ENCODE data around the gene FAM24A.
"Not testable (repeated sequence)": the region's sequence is repeated elsewhere in the genome, so short reads cannot be mapped to it uniquely, and the experiment has no call there.

FAM24A gene, protein sequence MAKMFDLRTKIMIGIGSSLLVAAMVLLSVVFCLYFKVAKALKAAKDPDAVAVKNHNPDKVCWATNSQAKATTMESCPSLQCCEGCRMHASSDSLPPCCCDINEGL

DNA sequence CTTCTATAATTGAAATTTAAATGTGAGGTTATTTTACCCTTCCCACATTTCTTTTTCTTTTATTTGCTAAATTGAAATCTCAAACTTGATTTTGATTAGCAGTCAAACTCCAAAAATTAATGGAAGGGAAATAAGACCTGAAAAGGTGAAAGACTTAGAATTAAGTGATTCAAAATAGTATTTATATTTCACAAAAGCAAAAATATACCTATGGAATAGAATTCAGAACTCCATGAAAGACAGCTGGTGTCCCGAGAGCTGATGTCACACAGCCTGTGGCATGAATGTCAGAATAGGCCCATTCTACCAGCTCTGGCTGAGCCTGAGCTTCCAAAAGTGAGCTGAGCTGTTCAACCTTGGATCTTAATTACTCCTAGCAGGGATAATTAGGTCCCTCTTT, at the start of gene FAM24A:
TSS of gene FAM24A (plus strand) at position 301 of the 400 bp plus-strand sequence. CDS start 1,025 bp downstream, outside the sequence.
- DNase-seq, result no peak

DNA sequence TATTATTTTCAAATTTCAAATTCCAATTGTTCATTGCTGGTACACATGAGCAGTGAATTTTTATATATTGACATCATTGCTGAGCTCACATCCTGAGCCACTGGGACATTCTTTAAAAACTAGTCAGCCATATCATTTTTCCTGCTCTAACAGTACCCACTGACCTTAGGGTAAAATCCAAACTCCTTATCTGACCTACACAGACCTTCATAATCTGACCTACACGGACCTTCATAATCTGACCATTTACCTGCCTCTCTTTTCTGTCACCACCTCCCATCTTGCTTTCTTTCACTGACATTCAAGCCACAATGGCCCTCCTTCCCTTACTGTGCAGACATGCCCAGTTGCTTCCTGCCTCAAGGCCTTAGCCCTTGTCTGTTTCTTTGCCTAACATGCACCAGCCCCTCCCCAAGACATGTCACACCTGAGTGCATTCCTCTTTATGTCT, 48.7 kb upstream of the FAM24A start:
- no peak for DNase-seq

DNA sequence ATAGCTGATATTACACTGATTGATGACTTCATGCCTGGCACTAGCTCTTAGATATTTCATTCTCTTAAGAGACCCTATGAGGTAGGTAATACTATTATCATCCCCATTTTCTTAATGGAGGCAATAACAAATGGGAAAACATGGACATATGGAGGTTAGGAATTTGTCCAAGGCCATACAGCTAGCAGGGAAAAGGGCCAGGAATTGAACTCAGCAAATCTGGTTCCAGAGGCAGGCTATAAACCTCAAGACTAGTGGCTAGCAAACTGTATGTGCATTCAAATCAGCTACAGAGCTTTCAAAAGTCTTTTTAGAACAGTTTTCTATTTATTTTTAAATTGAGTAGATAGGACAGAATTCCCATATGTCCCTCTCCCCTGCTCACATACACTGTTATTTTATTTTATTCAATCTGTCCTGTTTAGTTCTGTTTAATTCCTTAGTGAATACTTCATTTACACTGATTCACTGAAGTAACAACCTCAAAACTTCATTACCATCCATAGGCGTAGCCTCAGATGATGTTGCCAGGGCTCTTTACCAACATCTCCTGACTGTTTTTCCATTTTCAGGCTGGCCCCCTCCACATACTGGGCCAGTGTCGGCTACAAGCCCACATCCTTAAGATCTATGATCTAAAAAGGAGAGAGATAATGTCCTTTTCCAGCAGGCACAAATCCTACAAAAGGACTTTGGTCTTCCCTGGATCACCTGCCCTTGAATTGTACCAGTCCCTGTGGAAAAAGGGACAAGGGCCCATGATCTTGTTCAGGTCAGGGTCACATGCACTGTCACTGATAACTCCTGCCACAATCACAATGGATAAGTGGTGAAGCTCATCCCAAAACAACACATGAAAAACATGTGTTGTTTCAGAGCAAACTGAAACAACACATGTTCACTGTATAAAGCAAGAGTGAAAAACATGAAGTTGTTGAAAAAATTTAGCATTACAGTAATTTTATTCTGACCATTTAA, 46.9 kb upstream of the FAM24A start:
- DNase-seq, result no peak

DNA sequence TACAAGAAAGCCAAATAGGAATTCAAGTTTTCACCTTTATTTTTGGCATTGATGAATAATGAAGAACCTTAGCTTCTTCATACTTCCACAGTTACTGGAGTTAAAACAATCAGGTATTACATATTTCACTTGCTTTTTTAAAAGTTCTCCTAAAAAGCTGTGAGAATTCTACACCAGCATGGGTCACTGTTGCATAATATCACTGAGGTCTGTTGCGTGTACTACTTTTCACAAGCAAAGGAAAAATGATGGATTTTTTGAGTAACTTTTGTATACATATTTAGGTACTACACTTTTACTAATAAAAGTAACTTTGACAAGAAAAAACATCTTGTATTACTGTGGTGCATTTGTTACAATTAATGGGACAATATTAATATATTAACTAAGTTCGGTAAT, 46.2 kb upstream of the FAM24A start:
- DNase-seq, result no peak

DNA sequence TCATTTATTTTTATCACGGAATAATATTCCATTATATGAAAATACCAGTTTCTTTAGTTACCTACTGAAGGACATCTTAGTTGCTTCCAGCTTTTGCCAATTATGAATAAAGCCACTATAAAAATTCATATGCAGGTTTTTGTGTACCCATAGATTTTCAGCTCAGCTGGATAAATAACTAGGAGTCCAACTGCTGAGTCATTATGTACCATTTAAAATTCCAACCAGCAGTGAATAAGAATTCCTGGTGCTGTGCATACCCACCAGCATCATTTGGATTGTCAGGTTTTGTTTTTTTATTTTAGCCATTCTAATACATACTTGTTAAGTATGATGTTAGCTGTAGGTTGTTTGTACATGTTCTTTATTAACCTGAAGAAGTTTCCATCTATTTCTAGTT, 45.5 kb upstream of the FAM24A start:
- DNase-seq, result no peak

DNA sequence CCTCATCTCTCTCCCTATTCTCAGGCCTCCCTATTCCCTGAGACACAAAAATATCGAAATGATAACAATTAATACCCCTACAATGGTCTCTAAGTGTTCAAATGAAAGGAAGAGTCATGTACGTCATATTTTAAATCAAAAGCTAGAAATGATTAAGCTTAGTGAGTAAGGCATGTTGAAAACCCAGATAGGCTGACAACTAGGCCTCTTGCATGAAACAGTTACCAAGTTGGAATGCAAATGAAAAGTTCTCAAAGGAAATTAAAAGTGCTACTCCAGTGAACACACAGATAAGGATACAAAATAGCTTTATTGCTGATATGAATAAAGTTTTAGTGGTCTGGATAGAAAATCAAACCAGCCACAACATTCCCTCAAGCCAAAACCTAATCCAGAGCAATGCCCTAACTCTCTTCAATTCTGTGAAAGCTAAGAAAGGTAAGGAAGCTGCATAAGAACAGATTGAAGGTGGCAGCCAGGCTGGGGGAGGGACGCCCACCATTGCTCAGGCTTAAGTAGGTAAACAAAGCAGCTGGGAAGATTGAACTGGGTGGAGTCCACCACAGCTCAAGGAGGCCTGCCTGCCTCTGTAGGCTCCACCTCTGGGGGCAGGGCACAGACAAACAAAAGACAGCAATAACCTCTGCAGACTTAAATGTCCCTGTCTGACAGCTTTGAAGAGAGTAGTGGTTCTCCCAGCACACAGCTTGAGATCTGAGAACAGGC, 43.5 kb upstream of the FAM24A start:
- not testable (repeated sequence) for DNase-seq

DNA sequence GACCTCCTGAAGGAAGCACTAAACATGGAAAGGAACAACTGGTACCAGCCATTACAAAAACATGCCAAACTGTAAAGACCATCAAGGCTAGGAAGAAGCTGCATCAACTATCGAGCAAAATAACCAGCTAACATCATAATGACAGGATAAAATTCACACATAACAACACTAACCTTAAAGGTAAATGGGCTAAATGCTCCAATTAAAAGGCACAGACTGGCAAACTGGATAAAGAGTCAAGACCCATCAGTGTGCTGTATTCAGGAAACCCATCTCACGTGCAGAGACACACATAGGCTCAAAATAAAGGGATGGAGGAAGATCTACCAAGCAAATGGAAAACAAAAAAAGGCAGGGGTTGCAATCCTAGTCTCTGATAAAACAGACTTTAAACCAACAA, 41.6 kb upstream of the FAM24A start:
- not testable (repeated sequence) for DNase-seq

DNA sequence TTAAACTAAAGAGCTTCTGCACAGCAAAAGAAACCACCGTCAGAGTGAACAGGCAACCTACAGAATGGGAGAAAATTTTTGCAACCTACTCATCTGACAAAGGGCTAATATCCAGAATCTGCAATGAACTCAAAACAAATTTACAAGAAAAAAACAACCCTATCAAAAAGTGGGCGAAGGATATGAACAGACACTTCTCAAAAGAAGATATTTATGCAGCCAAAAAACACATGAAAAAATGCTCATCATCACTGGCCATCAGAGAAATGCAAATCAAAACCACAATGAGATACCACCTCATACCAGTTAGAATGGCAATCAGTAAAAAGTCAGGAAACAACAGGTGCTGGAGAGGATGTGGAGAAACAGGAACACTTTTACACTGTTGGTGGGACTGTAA, 38.5 kb upstream of the FAM24A start:
- not testable (repeated sequence) for DNase-seq

DNA sequence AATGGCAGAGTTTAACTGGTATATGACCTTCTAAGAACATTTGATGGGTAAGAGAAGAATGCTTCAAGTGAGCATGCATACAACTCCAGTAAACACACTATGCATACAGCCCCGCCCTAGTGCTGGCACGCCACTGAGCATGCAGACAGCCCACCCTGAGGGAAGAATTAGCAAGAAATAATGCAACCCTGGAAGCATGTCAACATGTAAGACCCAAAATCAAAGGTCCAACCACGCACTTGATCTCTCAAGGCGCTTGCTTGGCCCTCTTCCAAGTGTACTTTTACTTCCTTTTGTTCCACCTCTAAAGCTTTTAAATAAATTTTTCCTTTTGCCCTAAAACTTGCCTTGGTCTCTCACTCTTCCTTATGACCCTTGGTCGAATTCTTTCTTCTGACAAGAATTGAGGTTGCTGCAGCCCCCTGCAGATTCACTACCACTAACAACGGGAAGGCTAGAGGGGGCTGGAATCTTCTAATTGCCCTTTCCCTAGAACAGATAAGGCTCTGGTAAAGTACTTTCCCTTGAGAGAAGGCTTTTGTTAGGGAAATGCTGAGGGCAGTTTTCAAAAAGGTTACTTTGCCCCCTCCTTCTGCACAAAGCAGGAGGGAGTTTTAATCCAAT, 34.5 kb upstream of the FAM24A start:
- DNase-seq, result no peak

DNA sequence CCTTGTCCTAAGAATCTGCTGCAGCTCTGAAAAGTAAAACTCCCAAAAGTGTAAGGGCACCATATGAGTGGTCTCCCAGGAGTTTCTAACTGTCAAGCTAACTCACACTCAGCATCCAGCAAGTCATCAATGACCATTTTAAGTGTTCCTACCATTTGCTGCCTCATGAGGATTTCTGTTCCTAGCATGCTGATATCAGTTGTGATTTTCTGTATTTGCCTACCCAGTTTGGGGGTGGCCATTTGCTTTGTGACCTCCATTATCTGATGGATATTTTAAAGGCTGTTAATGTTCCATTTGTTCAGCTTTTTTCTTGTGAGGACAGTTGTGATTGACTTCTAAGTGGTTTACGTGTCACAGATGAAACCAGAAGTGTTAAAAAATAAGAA, 33.9 kb upstream of the FAM24A start:
- DNase-seq, result no peak

DNA sequence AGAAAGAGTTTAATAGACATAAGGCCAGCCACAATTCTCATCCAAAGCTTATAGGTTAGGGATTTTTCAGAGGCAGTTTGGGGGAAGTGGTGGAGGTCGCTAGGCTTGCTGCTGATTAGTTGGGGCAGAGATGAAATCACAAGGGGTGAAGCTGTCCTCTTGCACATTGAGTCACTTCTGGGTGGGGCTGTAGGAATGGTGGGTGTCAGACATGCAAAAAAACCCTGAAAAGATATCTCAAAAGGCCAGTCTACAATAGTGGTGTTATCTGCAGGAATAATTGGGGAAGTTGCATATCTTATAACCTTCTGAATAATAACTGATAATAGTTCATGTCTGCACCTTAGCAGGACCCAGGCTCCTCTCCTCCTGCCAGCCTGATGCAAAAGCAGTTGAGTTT, 33.1 kb upstream of the FAM24A start:
- no peak for DNase-seq

DNA sequence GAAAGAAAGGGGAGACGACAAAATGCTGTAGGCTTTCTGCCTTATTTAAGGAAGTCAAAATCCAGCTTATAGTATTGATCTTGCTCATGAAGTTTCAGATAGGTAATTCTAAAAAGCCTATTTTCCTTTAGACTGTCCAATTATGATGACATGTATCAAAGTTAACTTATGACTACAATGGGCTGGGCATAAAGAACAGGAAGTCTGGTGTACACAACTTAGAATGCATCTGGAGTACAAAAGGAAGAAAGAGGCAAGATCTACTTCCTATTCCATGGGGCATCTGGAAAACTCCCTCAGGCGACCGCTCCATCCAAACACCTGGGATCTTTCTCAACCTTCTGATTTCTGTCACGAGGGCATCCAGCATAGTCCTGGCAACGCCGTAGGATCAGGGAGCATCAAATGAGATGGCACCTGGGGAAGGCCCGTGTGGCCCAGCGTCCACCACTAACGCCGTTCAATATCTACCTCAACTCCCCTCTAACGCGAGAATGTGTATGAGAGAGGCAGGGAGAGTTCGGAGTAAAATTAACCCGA, 31.5 kb upstream of the FAM24A start:
- peak in 1 of 2 donors; percentile 33 for DNase-seq

DNA sequence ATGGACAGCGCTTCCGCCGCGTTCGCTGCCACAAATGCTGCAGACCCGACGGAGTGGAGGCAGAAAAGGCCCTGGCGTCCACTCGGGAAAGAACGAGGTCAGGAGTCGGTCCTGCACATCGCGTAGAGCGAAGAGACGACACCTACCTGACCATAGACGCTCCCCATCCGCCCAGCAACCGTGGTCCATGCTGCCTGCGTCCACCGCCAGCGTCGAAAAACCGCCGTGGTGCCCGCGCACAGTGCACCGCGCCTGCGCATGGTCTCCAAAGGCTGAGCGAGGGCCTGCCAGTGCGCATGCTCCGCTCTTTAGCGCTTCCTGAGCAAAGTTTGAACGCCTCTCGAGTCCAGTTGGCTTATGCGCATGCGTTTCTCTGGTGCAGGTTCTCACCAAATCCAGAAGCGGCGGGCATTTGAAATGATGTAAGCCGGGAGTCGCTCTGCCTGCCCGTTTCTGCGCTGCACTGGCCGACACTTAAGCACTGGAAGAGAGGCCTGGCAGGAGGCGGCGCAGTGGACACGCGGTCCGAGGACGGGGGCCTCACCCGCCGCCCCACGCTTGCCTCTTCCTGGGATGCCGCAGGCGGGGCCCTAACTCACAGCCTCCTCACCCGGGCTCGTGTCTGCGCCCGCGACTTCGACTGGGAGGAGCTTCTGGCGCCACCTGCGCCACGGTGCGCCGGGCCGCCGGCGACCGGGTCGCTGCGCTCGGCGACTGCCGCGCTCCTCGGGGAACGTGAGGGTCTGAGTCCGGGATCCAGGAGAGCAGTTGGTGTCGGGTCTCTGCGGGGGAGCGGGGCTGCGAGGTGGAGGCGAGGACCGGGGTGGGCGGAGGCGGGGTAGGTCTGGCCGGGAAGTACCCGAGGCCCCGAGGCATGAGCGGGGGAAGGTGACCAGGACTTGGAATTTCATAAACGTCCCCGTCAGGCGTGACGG, 30.8 kb upstream of the FAM24A start, which contains the start of gene FAM24B:
TSS of gene FAM24B (minus strand) at position 243 of the 935 bp plus-strand sequence. CDS start 29,066 bp downstream, outside the sequence.
- DNase-seq, result peak; percentile 97

DNA sequence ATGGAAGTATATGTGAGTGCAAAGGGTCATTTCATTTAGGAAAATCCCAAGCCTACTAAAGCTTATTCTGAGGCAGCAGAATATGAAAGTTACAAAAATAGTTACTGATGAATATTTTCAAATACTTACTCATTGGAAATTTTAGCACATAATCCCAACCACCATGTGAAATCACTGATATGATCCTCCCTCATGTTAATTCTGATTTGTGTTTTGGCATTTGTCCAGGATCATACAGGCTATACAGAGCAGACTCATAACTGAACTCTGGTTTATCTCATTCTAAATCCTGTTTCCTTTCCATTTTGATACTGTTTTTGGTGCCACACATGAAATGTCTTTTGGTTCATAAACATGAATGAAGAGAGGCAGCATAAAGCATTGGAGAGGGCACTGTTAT, 27.6 kb upstream of the FAM24A start:
- DNase-seq, result no peak

DNA sequence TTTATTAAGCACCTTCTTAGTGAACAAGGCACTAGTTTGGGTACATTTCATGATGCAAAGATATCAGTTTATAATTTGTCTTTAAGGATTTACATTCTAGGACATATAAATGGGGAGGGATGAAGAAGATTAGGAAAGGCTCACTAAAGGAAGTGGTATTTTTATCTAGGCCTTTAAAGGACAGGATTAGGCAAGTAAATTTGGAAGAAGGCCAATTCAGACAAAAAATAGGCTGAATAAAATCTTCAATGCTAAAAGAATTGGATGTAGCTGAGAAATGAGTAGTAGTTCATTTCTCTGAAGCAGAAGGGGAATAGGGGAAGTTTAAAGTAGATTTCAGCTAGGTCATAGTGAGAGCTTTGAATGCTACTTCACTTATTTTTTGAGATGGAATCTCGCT, 26.2 kb upstream of the FAM24A start:
- DNase-seq, result no peak

DNA sequence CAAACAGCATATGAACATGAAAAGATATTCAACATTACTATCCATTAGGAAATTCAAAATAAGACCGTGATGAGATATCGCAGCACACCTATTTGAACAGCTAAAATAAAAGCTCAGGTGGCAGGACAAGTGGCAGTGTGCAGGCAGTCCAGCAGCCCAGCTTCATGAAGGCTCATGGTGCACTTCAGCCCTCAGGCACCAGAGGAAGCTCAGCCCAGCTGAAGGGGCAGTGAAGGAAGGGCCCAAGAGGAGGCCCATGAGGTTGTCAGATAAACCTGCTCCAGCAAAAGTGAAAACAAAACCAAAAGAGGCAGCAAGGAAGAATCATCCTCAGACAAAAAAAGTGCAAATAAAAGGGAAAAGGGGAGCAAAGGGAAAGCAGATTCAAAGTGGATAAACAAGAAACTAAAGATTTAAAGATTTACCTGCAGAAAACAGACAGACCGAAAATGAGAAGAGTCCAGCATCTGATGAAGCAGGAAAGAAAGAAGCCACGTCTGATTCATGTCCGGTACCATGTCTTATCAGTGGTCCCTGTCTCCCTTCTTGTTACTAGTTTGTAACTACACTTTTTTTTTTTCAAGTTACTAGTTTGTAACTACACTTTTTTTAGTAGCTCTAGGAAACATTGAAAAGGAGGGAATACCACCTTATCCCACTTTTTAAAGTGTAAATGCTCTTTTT, 16.0 kb upstream of the FAM24A start:
- DNase-seq, result no peak

DNA sequence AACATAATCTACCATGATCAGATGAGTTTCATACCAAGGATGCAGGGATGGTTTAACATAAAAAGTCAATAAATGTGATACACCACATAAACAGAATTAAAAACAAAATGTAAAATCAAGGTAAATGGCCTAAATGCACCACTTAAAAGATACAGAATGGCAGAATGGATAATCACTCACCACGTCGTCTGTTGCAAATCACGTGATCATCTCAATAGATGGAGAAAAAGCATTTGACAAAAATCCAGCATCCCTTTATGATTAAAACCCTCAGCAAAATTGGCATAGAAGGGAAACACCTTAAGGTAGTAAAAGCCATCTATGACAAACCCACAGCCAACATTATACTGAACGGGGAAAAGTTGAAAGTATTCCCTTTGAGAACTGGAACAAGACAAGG, 6.5 kb upstream of the FAM24A start:
- not testable (repeated sequence) for DNase-seq

DNA sequence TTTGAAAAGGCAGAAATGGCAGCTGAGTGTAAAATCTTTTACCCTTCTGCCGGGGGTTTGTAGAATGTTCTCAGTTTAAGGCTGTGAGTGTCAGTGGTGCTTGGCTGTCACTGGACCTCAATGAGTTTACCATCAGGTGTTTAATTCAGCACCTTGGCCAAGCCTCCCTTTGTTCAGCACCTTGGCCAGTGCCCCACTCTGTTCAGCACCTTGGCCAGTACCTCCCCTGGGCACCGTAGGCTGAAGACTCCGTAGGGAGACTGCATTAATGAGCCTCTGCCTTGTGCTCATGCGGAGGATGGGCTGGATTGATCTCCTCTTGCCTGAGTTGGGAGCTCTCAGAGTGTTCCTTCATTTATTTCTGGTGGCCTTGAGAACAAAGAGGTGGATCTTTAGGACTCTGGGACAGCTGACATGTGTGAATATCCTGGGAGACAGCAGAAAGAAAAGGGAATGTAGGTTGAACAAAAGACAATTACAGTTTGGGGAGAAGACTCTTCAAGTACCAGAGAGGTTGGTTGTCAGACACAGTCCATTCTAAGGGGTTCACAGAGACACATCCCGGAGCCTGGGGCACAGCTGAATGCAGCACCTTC, 1.6 kb downstream of the FAM24A start:
- DNase-seq, result peak; percentile 15 to 32

DNA sequence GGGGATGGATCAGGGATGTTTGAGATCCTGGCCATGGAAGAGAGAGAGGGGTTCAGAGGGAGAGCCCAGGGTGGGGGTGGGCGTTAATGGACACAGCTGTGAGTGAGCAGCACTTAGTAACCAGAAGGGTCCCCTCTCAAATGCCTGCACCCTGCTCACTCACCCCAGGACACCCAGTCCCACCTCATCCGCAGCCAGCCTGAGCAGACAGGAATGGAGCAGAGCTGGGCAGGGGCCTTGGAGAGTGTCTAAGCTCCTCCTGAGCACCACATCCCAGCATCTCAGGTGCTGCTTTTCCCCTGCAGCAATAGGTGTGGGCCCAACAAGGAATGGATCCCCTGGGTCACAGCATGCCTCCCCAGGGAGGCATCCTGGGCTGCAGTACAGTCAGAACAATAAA, 5.3 kb downstream of the FAM24A start:
- DNase-seq, result no peak

DNA sequence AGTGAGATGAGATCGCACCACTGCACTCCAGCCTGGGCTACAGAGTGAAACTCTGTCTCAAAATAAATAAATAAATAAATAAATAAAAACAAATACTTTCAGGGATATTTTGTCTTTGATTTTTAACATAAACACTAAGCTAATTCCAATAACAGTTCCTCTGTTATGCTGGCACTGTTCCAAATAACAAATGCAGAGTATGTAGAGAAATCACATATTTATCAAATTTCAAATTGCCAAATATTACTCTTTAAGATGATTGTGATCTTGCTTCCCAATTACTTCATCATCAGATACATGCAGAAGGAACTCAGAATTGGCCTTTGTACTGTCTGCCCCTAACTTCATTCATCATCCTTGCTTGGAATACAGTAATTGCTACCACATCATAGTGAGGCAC, 19.7 kb downstream of the FAM24A start:
- no peak for DNase-seq
